SW480 (cell line): ENCODE measurements around the gene GPR158.
"Not testable (repeated sequence)": the region's sequence is repeated elsewhere in the genome, so short reads cannot be mapped to it uniquely, and the experiment has no call there.

Experiments used
- DNase-seq: peaks from one replicate; pipeline ENCODE4 v3.0.0-alpha.2; 2016; ENCODE audit warnings: low spot score

GPR158 gene

GRCh38 chr10:25174461-25175230 is at the start of gene GPR158:
Gene GPR158 (plus strand): TSS chr10:25175001. CDS start chr10:25175421, 420 bp downstream.
- DNase-seq = peak; percentile 87

- no peak for DNase-seq
These were observed 49.6 kb upstream of the GPR158 start for GRCh38 chr10:25125201-25125611.

- DNase-seq = no peak
These were observed 45.2 kb upstream of the GPR158 start for GRCh38 chr10:25129592-25129991.

GRCh38 chr10:25130906-25131305 is 43.9 kb upstream of the GPR158 start:
- no peak for DNase-seq

DNA sequence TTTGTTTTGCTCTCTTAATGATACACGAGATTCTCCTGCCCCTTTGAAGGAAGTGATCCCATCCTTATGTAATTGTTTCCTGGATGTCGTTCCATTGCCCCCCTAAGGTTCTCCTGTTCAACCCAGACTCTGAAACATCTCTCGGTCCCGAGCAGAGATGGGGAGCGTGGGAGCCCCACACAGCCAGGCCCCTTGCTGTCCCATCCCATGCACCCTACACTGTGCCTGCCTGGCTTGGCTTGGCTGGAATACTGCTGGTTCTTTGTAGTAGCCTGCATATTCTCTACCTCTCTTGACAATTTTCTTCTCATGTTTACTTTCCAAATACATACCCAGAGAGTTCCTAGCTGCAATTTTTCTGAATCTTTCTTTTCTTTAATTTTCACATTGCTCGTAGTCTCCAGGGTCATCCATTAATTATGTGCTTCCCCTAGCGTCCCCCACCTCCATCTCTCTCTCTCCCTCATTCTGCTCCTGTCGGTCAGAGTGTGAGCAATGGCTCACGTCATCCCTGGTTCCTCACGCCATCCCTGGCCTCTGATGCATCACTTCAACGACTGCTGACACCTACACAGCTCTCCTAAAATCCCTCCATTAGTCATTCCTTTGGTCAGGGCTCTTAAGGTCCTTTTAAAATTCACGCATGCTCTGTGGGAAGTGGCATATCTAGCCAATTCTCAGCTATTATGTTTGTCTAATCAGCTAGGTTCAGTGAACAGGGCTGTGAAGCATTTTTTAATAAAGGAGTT is 32.5 kb upstream of the GPR158 start:
- peak; percentile 7 for DNase-seq

- no peak for DNase-seq
These were observed 17.2 kb upstream of the GPR158 start for GRCh38 chr10:25157650-25158049.

DNA sequence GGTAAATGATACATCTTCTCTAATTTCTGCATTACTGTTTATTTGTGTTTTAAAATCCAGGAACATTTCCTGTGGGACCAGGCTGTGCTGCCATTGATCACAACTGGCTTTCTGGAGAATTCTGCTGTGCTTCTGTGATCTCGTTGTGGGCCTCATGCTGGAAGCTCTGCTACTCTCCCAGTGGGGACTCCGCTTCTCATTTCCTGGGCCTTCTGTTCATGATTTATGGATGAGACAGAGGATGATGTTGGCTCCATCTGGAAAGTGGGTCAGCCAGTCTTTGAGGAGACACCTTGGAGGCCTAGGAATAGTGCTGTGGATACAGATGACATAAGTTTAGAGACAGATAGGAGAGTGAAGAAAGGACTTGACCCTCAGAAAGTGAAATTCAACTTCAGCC is 15.2 kb upstream of the GPR158 start:
- DNase-seq = no peak

DNA sequence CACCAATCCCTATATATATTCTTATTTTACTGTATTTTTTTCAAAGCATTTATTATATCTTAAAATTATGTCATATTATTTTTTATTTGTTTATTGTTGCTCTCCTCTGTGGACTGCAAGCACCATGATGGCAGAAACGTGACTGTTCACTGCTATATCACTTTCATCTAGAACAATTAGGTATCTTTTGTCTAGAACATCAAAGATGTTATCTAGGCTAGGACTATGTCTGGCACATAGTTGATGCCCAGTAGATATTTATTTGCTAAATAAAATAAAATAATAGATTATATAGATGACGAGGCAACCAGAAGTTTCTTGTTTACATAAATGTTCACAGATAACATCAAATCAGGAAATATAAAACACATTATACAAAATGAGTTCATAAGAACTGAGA is 12.4 kb upstream of the GPR158 start:
- no peak for DNase-seq

GRCh38 chr10:25163464-25163863 is 11.3 kb upstream of the GPR158 start:
- not testable (repeated sequence) for DNase-seq

GRCh38 chr10:25169740-25170139 is 5.1 kb upstream of the GPR158 start:
- DNase-seq = no peak

- DNase-seq = no peak
These were observed 4.2 kb upstream of the GPR158 start for GRCh38 chr10:25170627-25171026.

DNA sequence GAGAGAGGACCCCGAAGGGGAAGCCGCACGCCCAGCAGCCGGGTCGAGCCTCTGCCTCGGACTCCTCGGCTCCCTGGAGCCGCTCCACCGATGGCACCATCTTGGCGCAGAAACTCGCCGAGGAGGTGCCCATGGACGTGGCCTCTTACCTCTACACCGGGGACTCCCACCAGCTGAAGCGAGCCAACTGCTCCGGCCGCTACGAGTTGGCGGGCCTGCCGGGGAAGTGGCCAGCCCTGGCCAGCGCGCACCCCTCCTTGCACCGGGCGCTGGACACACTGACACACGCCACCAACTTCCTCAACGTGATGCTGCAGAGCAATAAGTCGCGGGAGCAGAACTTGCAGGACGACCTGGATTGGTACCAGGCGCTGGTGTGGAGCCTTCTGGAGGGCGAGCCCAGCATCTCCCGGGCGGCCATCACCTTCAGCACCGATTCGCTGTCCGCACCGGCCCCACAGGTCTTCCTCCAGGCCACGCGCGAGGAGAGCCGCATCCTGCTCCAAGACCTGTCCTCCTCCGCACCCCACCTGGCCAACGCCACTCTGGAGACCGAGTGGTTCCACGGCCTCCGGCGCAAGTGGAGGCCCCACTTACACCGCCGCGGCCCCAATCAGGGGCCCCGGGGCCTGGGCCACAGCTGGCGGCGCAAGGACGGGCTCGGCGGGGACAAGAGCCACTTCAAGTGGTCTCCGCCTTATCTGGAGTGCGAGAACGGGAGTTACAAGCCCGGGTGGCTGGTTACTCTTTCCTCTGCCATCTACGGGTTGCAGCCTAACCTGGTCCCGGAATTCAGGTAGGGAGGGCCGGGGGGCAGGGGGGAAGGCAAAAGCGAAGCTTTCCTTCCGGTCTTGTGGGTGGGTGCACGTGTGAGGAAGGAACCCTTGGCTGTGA is 973 bp downstream of the GPR158 start:
- DNase-seq = peak; percentile 13

- DNase-seq = peak; percentile 8
These were observed 1.7 kb downstream of the GPR158 start for GRCh38 chr10:25176421-25176968.

DNA sequence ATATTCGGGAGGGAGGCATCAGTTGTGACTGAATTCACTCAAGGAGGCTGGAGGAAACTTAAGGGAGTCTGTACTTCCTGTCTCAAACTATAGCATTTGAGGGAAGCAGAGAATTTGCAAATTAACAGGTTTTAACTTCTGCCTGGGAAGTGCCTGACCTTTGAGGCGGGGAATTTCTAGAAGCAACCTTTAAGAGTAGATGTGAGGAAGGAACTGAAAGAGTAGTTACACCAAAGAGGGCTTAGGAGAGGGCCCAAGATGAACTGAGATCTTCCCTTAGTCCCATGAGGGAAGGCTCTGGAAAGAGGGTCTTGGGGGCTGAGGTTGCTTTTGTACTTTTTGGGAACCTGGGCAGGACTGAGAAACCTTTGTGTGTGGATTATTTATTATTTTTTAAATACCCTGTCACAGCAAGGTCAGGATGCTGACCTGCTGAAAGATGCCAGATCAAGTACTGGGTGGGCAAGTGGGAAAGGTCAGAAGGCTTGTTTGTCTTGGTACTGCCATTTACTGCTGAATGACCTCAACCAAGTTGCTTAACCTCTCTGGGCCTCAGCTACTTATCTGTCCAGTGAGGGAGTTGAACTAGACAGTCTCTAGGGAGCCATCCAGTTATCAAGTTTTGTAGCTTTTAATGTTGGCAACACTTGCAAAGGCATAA is 2.4 kb downstream of the GPR158 start:
- DNase-seq = no peak

DNA sequence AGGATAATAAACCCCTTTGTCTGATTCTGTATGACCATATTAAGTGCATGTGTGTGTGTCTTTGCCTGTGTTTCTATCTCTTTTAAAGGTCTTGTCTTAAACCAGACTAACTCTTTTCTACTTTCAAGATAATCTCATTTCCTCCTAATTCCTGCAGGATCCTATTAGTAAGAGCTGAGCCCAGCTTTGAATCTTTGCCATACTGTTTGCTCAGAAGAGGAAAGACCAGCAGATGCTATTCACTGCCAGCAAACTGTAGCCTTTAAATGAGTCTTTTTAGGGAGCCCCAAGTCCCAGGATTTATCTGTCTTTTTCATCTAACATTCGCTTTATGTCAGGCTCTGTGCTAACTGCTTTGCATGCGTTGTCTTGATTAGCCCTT is 2.9 kb downstream of the GPR158 start:
- DNase-seq = no peak

DNA sequence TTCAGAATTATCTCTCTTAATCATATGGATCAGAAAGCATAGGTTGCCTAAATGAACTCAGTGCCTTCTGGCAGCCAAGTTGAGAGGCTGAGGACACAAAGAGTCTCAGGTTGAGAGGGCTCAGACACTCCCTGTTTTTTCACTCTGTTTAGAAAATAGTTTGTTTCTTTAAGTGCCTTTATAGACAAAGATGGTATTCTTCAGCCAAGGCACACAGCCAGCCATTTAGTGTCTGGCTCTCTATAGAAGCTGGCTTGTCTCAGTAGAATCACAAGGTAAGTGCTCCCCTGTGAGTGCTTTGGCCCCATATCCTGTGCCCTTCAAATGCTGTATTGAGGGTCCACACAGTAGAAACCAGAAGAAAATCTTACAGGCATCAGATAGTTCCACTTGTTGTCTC is 3.6 kb downstream of the GPR158 start:
- DNase-seq = no peak

DNA sequence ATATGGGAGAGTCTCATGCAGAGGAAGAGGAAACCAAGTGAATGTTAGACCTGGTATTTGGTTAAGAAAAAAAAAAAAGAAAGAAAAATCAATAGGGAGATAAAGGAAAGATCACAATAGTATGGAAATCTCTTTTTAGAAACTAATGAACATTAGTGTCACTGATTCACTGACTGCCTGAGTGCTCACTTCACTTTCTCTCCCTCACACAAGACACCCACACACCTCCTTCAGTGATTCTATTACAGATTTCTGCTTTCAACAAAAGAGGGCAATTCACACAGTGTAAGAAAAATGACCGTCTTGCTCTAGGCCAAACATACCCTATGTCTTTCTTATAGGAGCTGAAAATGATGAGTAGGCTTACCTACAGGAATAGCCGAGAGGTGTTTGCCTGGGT is 6.0 kb downstream of the GPR158 start:
- no peak for DNase-seq

GRCh38 chr10:25182636-25183035 is 7.8 kb downstream of the GPR158 start:
- no peak for DNase-seq

DNA sequence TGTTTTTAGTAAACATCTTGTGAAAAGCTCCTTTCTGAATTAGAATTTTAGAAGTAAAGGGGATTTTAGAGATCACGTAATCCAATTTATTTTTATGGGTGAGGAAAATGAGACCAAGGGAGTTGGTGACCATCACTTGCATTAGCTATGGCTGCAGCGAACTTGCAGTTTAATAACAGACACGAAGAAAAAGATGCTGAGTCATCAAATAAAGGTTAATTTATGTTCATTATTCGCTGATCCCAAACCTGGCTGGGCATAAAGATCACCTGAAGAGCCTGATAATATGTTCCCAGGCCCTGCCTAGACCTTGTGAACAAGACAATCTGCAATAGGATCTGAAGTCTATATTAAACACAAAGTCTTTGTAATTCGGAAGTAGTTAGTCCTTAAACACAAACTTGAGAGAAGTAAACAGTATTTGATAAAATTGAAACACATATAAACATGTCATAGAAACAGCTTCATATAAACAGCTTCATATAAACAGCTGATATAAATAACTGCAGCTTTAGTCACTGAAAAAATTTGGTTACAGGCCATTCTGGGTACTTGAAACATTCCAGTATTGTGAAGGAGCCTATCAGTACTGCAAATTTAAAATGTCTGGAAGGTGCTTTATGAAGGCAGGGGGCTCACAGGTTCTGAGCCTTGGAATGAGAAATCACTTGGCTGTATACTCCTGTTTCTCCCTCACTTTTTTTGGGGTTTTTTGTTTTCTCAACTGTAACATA is 16.5 kb downstream of the GPR158 start:
- no peak for DNase-seq

DNA sequence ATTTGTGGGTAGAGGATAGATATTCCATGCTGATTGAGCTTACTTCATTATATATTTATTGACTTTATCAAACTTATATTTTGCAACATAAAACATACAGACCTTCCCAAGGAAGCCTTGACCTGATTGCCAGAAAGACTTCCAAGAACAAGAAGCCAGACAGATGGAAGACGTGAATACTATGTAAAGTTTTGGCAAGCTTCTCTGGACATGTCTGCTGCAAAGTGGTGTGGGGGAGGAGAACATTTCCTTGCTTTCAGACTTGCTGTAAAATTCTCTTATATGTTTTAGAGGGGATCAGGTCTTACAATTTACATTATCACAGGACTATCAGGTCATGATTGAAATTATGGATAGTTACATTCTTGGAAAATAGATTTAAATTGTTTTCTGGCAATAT is 23.4 kb downstream of the GPR158 start:
- no peak for DNase-seq
